A549 (cell line): ENCODE data around the gene FGF18.

Source experiments
- CEBPB ChIP-seq, 2 experiments: fragments of >200 bp in 1 of 2; sonication (Bioruptor Twin) in 1 of 2; formaldehyde crosslinking in 1 of 2; IDR thresholded peaks; 2 replicates each; pipeline ENCODE4 v1.6.1; 2012 to 2016
- CTCF ChIP-seq: fragments of >200 bp; sonication (Bioruptor Twin); formaldehyde crosslinking; IDR thresholded peaks from 3 replicates; pipeline ENCODE4 v1.5.1; 2016
- FOSB ChIP-seq: fragments of 250-450 bp; sonication (Bioruptor Pico); IDR thresholded peaks from 2 replicates; pipeline ENCODE4 v1.5.0; 2020; ENCODE audit warnings: mild to moderate bottlenecking, moderate library complexity
- MYC ChIP-seq: IDR thresholded peaks from 2 replicates; pipeline ENCODE4 v1.6.1; 2012; ENCODE audit warnings: mild to moderate bottlenecking, inconsistent platforms, low read length, improper control_type of control experiment, borderline replicate concordance
- POLR2A ChIP-seq: IDR thresholded peaks from 2 replicates; pipeline ENCODE4 v1.6.1; 2012; ENCODE audit warnings: mild to moderate bottlenecking, low read length
- RAD21 ChIP-seq, 2 experiments: fragments of >200 bp in 1 of 2; sonication (Bioruptor Twin) in 1 of 2; formaldehyde crosslinking in 1 of 2; IDR thresholded peaks in 1 of 2; conservative IDR thresholded peaks in 1 of 2; 2 replicates in 1 of 2; 3 replicates in 1 of 2; pipeline ENCODE4 v1.6.1; 2012 to 2018; ENCODE audit warnings: inconsistent platforms in 1 of 2
- RFX5 ChIP-seq: fragments of 450-650 bp; IDR thresholded peaks from 2 replicates; pipeline ENCODE4 v1.7.1; 2014; ENCODE audit warnings: antibody characterized with exemption, mild to moderate bottlenecking, moderate library complexity
- TF ChIP-seq, protein P1 (sequence below): IDR thresholded peaks from 2 replicates; pipeline ENCODE4 v1.6.1; 2012

- TF ChIP-seq FOSB (CRISPR knock-in tag) (no peak), CTCF (no peak), CEBPB (IDR thresholded peaks at IDR 0.05) (no peak), MYC (no peak), RFX5 (no peak), RAD21 (conservative IDR thresholded peaks at IDR 0.05 in 1 of 2, IDR thresholded peaks at IDR 0.05 in 1 of 2) (no peak), POLR2A (no peak)
- TF ChIP-seq, protein P1, sequence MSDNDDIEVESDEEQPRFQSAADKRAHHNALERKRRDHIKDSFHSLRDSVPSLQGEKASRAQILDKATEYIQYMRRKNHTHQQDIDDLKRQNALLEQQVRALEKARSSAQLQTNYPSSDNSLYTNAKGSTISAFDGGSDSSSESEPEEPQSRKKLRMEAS, result no peak
These were observed 2.1 kb downstream of the FGF18 start for GRCh38 chr5:171421331-171422262.
